Nucleus accumbens (tissue), 56 donors: ENCODE measurements around the gene RAB28.
"Not testable (repeated sequence)": the region's sequence is repeated elsewhere in the genome, so short reads cannot be mapped to it uniquely, and the experiment has no call there.

Experiments
- DNase-seq, 56 donors: peaks; one replicate each; lab custom pipeline; 2025; lab: John Stamatoyannopoulos, UW

Gene RAB28

GRCh38 chr4:13389901-13390300 lies 94.2 kb downstream of the RAB28 start:
- DNase-seq: not testable (repeated sequence)

- DNase-seq: no peak
Observed at GRCh38 chr4:13386405-13387107, 97.6 kb downstream of the RAB28 start.

GRCh38 chr4:13384055-13384454 lies 100.1 kb downstream of the RAB28 start:
- no peak for DNase-seq

DNA sequence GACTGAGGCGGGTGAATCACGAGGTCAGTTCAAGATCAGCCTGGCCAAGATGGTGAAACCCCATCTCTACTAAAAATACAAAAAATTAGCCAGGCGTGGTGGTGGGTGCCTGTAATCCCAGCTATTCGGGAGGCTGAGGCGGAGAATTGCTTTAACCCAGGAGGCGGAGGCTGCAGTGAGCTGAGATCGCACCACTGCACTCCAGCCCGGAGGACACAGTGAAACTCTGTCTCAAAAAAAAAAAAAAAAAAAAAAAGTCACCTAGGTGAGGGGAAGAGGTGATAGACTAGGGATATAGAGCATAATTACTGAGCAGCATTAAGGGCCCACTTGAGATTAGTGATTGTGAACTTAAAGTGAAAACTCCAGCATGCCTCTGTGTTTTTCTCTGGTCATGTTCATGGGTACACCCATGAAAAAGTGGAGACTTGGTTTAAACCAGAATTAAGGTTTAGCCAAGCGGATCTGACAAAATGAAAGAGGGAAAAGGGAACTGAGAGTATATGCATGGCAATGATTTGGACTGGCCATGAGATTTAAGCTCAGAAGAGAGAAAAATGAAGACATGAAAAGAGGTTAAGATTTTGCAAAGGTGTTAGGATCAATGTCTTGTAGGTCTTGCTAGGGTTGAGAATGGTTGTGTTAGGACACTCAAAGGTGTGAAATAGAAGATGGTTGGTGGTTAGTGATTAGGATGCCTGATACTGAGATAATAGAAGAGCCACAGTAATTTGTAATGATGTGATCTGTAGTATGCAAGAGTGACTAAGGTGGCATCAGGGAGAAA lies 105.0 kb downstream of the RAB28 start:
- no peak for DNase-seq

- no peak for DNase-seq
Observed at GRCh38 chr4:13371048-13371447, 113.1 kb downstream of the RAB28 start.

DNA sequence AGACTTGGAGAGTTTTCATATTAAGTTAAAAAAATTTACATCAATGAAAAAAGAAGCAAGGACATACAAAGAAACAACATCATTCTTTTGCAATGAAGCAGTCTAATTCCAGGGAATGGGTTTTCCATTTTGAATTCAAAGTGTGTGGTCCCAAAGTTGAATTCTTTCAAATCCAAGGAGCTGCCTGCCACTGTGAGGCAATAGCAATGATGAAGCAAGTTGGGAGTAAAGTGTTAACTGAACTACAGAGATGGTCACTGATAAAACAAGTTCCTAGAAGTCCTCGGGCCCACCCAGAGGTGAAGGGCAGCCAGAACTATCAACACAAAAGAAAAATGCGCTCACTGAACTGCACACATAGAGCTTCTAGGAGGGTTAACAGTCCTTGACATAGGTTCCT lies 115.9 kb downstream of the RAB28 start:
- no peak for DNase-seq

- no peak for DNase-seq
Observed at GRCh38 chr4:13367691-13368090, 116.4 kb downstream of the RAB28 start.

GRCh38 chr4:13367244-13367643 lies 116.9 kb downstream of the RAB28 start:
- no peak for DNase-seq

- no peak for DNase-seq
Observed at GRCh38 chr4:13365195-13365594, 118.9 kb downstream of the RAB28 start.

GRCh38 chr4:13364653-13365052 lies 119.5 kb downstream of the RAB28 start:
- no peak for DNase-seq

DNA sequence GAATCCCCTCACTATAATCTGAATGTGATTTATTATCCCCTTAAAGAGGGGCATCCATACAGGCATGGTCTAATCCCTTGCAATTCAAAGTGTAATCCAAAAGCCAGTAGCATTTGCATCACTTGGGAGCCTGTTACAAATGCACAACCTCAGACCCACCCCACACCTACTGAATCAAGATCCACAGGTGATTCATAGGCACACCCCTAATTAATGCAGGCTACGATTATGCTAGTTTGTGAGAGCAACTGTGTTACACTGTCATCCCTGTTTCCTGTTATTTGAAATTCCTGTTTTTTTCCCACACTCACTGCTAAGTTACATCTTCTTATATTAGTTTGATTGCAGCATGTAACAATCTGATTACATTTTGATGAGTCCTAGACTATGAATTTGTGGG lies 120.0 kb downstream of the RAB28 start:
- DNase-seq: peak in 13 of 56 donors; percentile 1 to 42 (median 8)

DNA sequence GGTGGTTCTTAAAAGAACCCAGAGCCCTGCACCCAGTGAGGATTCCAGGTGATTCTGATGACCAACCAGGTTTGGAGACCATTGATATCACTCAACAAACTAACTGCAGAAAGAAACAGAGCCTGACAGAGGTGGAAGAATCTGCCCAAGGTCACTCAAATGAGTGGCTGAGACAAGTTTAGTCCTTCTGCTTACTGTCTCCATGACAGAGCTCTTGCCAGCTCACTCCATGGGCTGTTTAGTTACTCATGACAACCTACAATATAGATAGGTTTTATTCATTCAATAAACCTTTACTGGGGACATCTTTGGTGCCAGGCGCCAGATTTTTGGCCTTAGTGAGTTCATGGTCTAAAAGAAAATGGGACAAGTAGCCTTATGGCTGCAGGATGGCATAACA lies 124.3 kb downstream of the RAB28 start:
- DNase-seq: no peak

- DNase-seq: no peak
Observed at GRCh38 chr4:13355111-13355880, 128.8 kb downstream of the RAB28 start.

DNA sequence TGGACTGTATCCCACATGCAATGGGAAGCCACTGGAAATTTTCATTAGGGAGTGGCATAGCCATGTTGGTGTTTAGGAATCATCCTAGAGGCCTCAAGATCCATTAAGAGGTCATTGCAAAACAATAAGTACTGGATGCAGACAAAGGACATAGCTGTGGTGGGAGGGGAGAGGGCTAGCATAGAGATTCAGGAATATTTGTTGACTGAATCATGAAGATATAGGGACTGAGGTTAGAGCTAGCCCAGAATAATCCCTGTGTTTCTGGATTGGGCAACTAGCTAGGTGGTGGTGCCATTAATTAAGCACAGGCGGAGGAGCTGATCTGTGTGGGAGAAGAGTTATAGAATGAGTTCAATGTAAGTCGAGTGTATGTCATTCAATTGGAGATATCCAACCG lies 135.0 kb downstream of the RAB28 start:
- no peak for DNase-seq

GRCh38 chr4:13348216-13348615 lies 135.9 kb downstream of the RAB28 start:
- DNase-seq: no peak

- DNase-seq: no peak
Observed at GRCh38 chr4:13347517-13348125, 136.5 kb downstream of the RAB28 start.

DNA sequence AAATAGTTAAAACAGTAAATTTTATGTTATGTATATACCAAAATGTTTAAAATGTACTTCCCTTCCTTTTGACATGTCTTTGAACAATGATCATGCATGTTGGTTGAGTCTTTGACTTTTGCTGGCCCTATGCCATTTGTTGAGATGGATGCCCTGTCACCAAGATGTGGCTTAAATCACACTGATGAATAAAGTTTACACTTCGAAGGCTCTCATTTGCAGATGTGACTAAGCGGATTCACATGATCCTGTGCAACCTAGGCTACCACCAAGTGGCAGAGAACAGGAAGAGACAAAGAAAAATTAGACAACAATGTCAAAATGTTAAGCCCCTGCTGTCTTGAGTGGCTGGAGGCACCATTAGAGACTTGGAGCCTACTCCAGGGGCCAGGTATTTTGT lies 139.9 kb downstream of the RAB28 start:
- DNase-seq: no peak

- DNase-seq: no peak
Observed at GRCh38 chr4:13340672-13341071, 143.5 kb downstream of the RAB28 start.

- DNase-seq: no peak
Observed at GRCh38 chr4:13331827-13332226, 152.3 kb downstream of the RAB28 start.

DNA sequence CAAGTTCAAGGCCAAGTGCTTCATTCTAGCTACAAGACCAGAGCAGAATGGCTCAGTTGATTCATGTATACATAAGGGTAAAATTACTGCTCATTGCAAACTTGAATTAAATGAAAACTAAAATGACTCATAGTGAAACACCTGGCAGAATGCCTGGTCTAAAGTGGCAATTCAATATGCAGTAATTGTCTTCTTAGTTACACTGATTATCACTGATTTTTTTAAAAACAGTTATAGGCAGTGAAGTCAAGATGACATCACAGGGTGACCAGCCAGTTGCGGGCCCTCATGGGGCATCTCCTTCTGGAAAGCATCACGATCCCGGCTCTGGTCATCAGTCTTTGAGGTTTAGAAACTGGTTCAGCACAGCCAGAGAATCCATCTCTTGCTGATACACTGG lies 154.2 kb downstream of the RAB28 start:
- peak in 1 of 56 donors; percentile 1 for DNase-seq

GRCh38 chr4:13329340-13329850 lies 154.7 kb downstream of the RAB28 start:
- DNase-seq: no peak
